Type B pancreatic cell (in vitro differentiated cells): Measurements from ENCODE around the gene HABP4. TPM values are rescaled to one million over a fixed set of nuclear protein-coding genes. Genes with fewer than 3 reads are reported as not detected.

Experiments
- DNase-seq: peaks from one replicate; pipeline ENCODE4 v3.0.0; 2021; ENCODE audit warnings: mixed read lengths; ENCODE audit not compliant: unreplicated experiment; ENCODE audit errors: extremely low spot score
- H3K27ac Mint-ChIP-seq: 2 replicates; pipeline ENCODE4 v1.8.0; 2021; ENCODE audit warnings: mild to moderate bottlenecking, mixed read lengths
- H3K27me3 Mint-ChIP-seq: 2 replicates; pipeline ENCODE4 v1.8.0; 2021; ENCODE audit warnings: mixed read lengths
- H3K36me3 Mint-ChIP-seq: 2 replicates; pipeline ENCODE4 v1.8.0; 2021; ENCODE audit warnings: mixed read lengths
- H3K4me1 Mint-ChIP-seq: one replicate; pipeline ENCODE4 v1.8.0; 2021; ENCODE audit warnings: mixed read lengths; ENCODE audit not compliant: unreplicated experiment
- H3K4me3 Mint-ChIP-seq: 2 replicates; pipeline ENCODE4 v1.8.0; 2021; ENCODE audit warnings: mild to moderate bottlenecking, mixed read lengths
- H3K9me3 Mint-ChIP-seq: 2 replicates; pipeline ENCODE4 v1.8.0; 2021; ENCODE audit warnings: mixed read lengths
- CTCF ChIP-seq: fragments of 200-600 bp; sonication (generic); conservative IDR thresholded peaks from 2 replicates; pipeline ENCODE4 v1.5.0; 2021; ENCODE audit warnings: antibody characterized with exemption, mild to moderate bottlenecking
- total RNA-seq: library from RNA; stranded (reverse); gene quantifications from 2 replicates; pipeline ENCODE4 v1.2.1, GENCODE V29; 2021; ENCODE audit warnings: low replicate concordance

HABP4 gene
- total RNA-seq, 1 donor from 2014 or later: 19.4 TPM

DNA sequence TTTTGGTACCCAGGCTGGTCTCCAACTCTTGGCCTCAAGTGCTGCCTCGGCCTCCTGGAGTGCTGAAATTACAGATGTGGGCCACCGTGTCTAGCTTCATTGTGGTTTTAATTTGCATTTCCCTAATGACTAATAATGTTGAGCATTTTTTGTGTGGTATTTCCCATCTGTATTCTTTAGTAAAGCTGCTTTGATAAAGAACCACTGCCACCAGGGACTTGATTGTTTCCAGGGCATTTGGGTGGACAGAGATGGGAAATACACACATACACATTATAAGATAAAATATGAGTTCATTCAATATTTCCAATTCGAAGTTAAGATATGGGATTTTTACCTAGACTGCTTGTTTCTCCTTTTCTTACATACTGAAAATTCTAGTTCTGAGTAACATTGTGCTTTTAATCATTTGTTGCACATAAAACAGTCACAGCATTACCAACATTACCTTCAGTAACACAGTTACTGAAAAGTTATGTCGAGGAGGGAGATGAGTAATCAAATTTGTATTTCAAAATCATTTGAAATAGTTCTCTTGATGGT, 28.9 kb downstream of the HABP4 start:
- Mint-ChIP-seq H3K9me3 (no peaks in the 10 kb centered on the region), H3K27me3 (no peaks in the 10 kb centered on the region), H3K27ac (no peak overlapping the region), H3K4me1 (no peaks in the 10 kb centered on the region), H3K4me3 (no peak overlapping the region), H3K36me3 (peaks cover 15% of the 10 kb centered on the region)
- no peak for TF ChIP-seq CTCF
- no peak for DNase-seq

GRCh38 chr9:96480736-96481135, 30.8 kb downstream of the HABP4 start:
- no peaks in the 10 kb centered on the region for H3K9me3 Mint-ChIP-seq
- H3K36me3 Mint-ChIP-seq: peaks cover 21% of the 10 kb centered on the region
- TF ChIP-seq CTCF: no peak
- no peaks in the 10 kb centered on the region for H3K27me3 Mint-ChIP-seq
- no peak overlapping the region for H3K27ac Mint-ChIP-seq
- no peak overlapping the region for H3K4me3 Mint-ChIP-seq
- no peaks in the 10 kb centered on the region for H3K4me1 Mint-ChIP-seq
- no peak for DNase-seq

DNA sequence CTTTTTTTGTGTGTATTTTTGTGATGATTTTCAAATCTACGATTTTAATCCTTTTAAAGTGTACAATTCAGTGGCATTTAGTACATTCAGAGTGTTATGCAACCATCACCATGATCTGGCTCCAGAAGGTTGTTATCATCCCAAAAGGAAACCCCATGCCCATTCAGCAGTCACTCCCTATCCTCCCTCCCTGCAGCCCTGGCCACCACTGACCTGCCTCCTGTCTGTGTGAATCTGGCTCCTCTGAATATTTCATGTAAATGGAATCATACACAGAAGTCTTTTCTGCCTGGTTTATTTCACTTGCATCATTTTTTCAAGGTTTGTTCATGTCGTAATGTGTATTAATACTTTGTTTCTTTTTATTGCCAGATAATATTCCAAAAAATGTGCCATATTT, 32.5 kb downstream of the HABP4 start:
- Mint-ChIP-seq H3K4me3 (no peak overlapping the region), H3K9me3 (no peaks in the 10 kb centered on the region), H3K36me3 (peaks cover 23% of the 10 kb centered on the region), H3K4me1 (no peaks in the 10 kb centered on the region), H3K27me3 (no peaks in the 10 kb centered on the region), H3K27ac (no peak overlapping the region)
- TF ChIP-seq CTCF: no peak
- no peak for DNase-seq

GRCh38 chr9:96483197-96483596, 33.2 kb downstream of the HABP4 start:
- no peaks in the 10 kb centered on the region for H3K4me1 Mint-ChIP-seq
- no peaks in the 10 kb centered on the region for H3K27me3 Mint-ChIP-seq
- no peak overlapping the region for H3K4me3 Mint-ChIP-seq
- no peak overlapping the region for H3K27ac Mint-ChIP-seq
- DNase-seq: no peak
- no peak for TF ChIP-seq CTCF
- peaks cover 23% of the 10 kb centered on the region for H3K36me3 Mint-ChIP-seq
- no peaks in the 10 kb centered on the region for H3K9me3 Mint-ChIP-seq

GRCh38 chr9:96483733-96484390, 33.9 kb downstream of the HABP4 start:
- DNase-seq: no peak
- Mint-ChIP-seq H3K27ac (no peak overlapping the region), H3K9me3 (no peaks in the 10 kb centered on the region), H3K27me3 (no peaks in the 10 kb centered on the region), H3K36me3 (peaks cover 23% of the 10 kb centered on the region), H3K4me1 (no peaks in the 10 kb centered on the region), H3K4me3 (no peak overlapping the region)
- no peak for TF ChIP-seq CTCF
